T-helper 22 cell (primary cell): Measurements from ENCODE around the gene TECTA.
"Not testable (repeated sequence)": the region's sequence is repeated elsewhere in the genome, so short reads cannot be mapped to it uniquely, and the experiment has no call there.

Source experiments
- DNase-seq: peaks from one replicate; pipeline ENCODE4 v3.0.0-alpha.2; 2020; ENCODE audit warnings: low read depth

TECTA gene

DNA sequence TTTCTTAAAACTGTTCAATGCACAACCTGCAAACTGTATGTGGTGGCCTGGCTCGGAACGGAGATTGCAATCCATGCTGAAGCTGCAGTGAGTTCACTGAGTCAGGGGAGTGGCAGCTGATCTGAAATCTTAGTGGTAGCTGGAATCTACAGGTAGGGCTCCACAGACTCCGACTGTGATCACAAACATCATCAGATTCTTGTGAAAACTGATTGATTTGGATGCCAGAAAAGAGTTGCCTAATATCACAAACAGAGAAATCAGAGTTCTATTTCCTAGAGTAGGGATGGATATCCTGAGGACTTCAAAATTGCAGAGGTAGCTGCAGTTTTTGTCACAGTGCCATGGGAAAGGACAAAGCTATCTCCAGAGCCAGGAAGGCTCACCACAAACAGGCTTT lies 134.0 kb downstream of the TECTA start:
- no peak for DNase-seq

DNA sequence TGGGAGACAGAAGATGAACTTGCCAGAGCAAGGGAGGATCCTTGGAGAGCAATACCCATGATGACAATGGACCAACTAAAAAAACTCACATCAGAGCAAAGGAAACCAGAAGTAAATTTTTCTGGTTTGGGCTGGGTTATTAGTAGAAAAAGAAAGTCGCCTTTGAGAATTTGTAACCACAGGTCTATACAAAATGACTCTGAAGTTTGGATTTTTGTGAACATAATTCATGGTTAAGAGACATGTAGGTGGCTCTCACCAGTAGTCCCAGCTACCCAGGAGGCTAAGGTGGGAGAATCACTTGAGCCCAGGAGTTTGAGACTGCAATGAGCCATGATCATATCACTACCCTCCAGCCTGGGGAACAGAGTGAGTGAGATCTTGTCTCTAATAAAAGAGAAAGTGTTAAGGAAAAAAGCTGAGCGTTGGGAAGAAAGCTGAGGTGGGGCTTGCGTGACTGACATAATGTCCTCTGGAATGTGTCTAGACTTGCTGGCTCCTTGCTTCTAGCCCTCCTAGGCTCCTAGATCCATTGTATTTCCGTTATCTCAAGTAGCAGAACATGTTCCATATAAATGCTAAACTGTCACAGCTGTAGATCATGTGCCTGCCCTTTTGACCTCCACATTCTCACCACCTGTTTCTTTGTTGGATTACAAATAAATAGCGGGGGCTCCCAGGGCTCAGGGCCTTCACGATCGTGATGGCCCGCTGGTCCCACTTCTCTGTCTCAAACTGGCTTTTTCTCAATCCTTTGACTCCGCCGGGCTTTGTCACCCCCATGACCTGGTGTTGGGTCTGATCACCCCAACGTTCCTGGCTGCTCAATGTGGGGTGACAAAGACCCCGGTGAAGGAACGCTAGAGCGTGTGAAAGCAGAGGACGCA lies 135.3 kb downstream of the TECTA start:
- DNase-seq = no peak

DNA sequence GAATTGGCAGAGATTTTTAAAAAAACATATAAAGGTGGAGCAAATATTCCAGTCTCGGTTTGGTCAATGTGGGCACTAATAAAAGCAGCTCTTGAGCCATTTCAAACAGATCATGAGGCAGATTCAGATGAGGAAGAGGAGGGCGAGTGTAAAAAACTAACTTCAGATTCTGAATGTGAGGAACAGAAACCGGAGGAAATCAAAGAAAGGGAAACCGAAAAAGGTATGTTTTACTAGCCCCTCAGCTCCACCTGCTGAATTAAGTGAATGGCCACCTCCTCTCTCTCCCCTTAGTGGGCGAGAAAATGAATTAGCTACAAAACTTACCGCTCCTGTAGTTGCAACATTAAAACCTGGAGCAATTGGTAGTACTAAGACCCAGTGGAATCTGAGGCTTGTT lies 136.2 kb downstream of the TECTA start:
- DNase-seq = not testable (repeated sequence)

DNA sequence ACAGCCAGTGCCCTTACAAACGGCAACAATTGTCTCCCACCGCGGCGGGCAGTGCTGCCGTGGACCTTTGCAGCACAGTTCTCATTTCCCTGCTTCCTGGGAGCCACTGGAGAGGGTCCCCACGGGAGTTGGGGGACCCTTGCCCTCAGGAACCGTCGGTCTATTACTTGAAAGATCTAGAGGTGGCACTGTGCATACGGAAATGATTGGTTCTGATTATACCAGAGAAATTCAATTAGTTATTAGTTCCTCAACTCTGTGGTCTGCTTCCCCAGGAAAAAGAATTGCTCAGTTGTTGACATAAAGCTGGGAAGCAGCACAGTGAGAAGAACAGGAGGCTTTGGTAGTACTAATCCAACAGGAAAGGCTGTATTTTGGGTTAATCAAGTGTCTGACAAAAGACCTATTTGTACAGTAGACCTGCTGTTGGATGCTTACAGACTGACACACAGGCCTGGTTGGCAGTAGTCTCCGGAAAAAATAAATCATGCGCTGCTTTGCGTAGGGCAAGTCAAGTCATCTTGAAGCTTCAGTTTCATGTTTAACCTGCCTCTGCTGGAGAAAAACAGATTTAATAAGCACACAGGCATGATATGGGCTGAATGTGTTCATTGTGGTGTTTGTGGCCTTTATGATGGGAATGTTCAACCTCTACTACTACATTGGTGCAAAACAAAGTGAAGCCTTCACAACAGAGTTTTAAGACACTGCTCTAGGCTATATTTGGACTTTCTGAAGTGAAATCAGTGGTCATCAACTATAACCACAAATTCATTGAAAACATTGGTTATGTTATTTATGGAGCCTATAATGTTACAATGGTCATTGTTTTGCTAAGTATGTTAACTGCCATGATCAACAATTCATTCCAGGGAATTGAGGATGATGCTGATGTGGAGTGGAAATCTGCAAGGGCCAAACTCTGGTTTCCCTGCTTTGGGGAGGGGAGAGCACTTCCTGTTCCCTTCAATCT lies 136.9 kb downstream of the TECTA start:
- DNase-seq = no peak

DNA sequence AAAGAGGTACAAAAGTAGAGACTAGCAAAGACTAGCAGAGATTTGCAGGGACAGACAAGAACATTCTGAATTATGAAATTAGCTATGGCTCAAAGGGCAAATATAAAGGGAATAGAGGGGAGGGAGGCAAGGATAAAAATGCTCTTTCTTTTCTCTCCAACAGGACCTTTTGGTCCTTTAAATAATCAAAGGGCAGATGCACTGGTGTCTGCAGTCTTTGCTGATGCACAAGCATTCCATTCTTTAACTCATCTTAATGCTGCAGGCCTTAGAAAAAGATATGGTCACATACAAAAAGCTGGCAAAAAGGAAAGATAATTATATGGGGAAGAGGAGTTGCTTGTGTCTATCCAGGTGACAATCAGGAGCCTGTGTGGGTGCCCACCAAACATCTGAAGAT lies 137.9 kb downstream of the TECTA start:
- DNase-seq = no peak

DNA sequence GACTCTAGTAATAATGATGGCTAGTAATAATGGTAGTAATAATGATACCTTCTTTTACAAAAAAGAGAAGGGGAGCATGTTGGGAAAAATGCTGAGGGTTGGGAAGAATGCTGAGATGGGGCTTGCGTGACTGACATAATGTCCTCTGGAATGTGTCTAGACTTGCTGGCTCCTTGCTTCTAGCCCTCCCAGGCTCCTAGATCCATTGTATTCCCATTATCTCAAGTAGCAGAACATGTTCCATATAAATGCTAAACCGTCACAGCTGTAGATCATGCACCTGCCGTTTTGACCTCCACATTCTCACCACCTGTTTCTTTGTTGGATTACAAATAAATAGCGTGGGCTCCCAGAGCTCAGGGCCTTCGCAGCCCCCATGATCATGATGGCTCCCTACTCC lies 139.0 kb downstream of the TECTA start:
- DNase-seq = not testable (repeated sequence)

DNA sequence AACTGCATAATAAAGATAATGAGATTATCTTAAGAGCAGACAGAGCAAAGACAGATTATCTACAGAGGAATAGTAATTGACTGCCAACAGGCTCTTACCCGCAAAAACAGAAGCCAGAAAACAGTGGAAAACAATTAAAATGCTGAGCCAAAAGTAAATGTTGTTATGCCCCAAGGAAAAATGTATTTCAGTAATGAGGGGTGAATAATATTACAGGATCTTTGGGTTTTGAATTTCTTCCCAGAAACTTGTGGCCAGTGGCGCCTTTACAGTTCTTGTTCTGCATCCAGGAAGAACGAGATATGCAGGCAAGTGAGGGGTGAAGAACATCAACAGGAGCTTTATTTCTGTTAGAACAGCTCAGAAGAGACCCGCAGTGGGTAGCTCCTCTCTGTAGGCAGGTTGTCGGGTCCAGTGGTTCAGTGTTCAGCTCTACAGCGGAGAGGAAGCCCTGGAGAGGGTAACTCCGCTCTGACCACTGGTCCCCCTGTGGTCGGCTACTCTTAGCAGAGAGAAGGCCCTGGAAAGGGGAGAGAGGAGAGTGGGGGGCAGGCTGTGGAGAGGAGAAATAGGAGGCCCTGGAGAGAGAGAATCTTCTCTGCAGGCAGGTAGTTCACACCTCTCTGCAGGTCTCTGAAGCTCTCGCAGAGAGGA lies 139.7 kb downstream of the TECTA start:
- no peak for DNase-seq
